A549 (cell line): ENCODE results near the gene PDCD1LG2.
A peak's percentile ranks its signal among the peaks of the same experiment; 100 is the strongest.

Source experiments
- HMGXB4 ChIP-seq: fragments of 250-450 bp; sonication (Bioruptor Pico); IDR thresholded peaks from 2 replicates; pipeline ENCODE4 v1.5.0; 2021; ENCODE audit warnings: mild to moderate bottlenecking, moderate library complexity, borderline replicate concordance
- JUN ChIP-seq, 2 experiments: fragments of >200 bp; sonication (Bioruptor Twin); formaldehyde crosslinking; IDR thresholded peaks; 2 replicates in 1 of 2; 3 replicates in 1 of 2; pipeline ENCODE4 v1.6.1; 2016 to 2017
- MAFK ChIP-seq: fragments of 450-650 bp; IDR thresholded peaks from 2 replicates; pipeline ENCODE4 v1.6.1; 2014; ENCODE audit not compliant: partially characterized antibody
- MAX ChIP-seq: IDR thresholded peaks from 2 replicates; pipeline ENCODE4 v1.6.1; 2012
- POLR2A ChIP-seq: IDR thresholded peaks from 2 replicates; pipeline ENCODE4 v1.6.1; 2012; ENCODE audit warnings: mild to moderate bottlenecking, low read length
- TF ChIP-seq, protein P1 (sequence below): fragments of >200 bp; sonication (Bioruptor Twin); formaldehyde crosslinking; IDR thresholded peaks from 3 replicates; pipeline ENCODE4 v1.5.1; 2016

- TF ChIP-seq, protein P1, sequence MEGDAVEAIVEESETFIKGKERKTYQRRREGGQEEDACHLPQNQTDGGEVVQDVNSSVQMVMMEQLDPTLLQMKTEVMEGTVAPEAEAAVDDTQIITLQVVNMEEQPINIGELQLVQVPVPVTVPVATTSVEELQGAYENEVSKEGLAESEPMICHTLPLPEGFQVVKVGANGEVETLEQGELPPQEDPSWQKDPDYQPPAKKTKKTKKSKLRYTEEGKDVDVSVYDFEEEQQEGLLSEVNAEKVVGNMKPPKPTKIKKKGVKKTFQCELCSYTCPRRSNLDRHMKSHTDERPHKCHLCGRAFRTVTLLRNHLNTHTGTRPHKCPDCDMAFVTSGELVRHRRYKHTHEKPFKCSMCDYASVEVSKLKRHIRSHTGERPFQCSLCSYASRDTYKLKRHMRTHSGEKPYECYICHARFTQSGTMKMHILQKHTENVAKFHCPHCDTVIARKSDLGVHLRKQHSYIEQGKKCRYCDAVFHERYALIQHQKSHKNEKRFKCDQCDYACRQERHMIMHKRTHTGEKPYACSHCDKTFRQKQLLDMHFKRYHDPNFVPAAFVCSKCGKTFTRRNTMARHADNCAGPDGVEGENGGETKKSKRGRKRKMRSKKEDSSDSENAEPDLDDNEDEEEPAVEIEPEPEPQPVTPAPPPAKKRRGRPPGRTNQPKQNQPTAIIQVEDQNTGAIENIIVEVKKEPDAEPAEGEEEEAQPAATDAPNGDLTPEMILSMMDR: no peak
- TF ChIP-seq POLR2A: no peak
- peak; percentile 47 for TF ChIP-seq MAX
- TF ChIP-seq MAFK: no peak
- peak; percentile 27 to 69; a peak in 3 of 5 replicates for TF ChIP-seq JUN (IDR thresholded peaks at IDR 0.05)
- TF ChIP-seq HMGXB4: no peak
These were observed 758 bp upstream of the PDCD1LG2 start for GRCh38 chr9:5509573-5509972.
